Esophagus squamous epithelium (tissue), 4 donors: ENCODE measurements around the gene TXNRD1.

ENCODE experiments used
- CTCF ChIP-seq, 6 experiments: fragments of 450-650 bp in 4 of 6; fragments of 200-600 bp in 2 of 6; sonication (generic) in 2 of 6; IDR thresholded peaks; one replicate each; pipeline ENCODE4 v1.5.1; 2016 to 2019; ENCODE audit warnings: antibody characterized with exemption in 6 of 6, mild to moderate bottlenecking in 4 of 6, moderate library complexity in 4 of 6
- POLR2A ChIP-seq, 4 donors: fragments of 450-650 bp; IDR thresholded peaks; one replicate each; pipeline ENCODE4 v1.6.1; 2017; ENCODE audit warnings: antibody characterized with exemption in 4 of 4, mild to moderate bottlenecking in 4 of 4, moderate library complexity in 3 of 4

GRCh38 chr12:104371043-104371870 lies 155.7 kb downstream of the TXNRD1 start:
- TF ChIP-seq CTCF (IDR thresholded peaks at IDR 0.05) (no peak), POLR2A (IDR thresholded peaks at IDR 0.05) (no peak)
